ENCODE results near the gene ENPP6.

Gene ENPP6

GRCh38 chr4:184248216-184248615 lies 30.5 kb upstream of the ENPP6 start:
- TF ChIP-seq CTCF (IDR thresholded peaks at IDR 0.05; ENCODE audit: low read depth, low read length, missing control alignments), result no peak
- Histone ChIP-seq H3K36me3 (replicated peaks) (no peaks in the 10 kb centered on the region), H3K27me3 (replicated peaks) (no peaks in the 10 kb centered on the region), H3K4me3 (ENCODE audit: low read depth, low read length) (no peak overlapping the region), H3K27ac (no peak overlapping the region)
- DNase-seq, result no peak
- in situ Hi-C loops (cut with HindIII; ENCODE audit: low pct_ligation_motif_present, low sequenced_read_pairs), result no loop called here

- Histone ChIP-seq H3K27me3 (replicated peaks) (no peaks in the 10 kb centered on the region), H3K36me3 (replicated peaks) (no peaks in the 10 kb centered on the region), H3K4me3 (ENCODE audit: low read depth, low read length) (no peak overlapping the region), H3K27ac (no peak overlapping the region)
- TF ChIP-seq CTCF (IDR thresholded peaks at IDR 0.05; ENCODE audit: low read depth, low read length, missing control alignments), result no peak
- no peak for DNase-seq
- in situ Hi-C loops (cut with HindIII; ENCODE audit: low pct_ligation_motif_present, low sequenced_read_pairs), result no loop called here
Measured at GRCh38 chr4:184247421-184247820, 29.7 kb upstream of the ENPP6 start.

- H3K27me3 ChIP-seq (replicated peaks), result no peaks in the 10 kb centered on the region
- H3K27ac ChIP-seq, result no peak overlapping the region
- in situ Hi-C loops (cut with HindIII; ENCODE audit: low pct_ligation_motif_present, low sequenced_read_pairs), result no loop called here
- H3K4me3 ChIP-seq (ENCODE audit: low read depth, low read length), result no peak overlapping the region
- no peaks in the 10 kb centered on the region for H3K36me3 ChIP-seq (replicated peaks)
- DNase-seq, result no peak
- TF ChIP-seq CTCF (IDR thresholded peaks at IDR 0.05; ENCODE audit: low read depth, low read length, missing control alignments), result no peak
Measured at GRCh38 chr4:184246426-184246825, 28.8 kb upstream of the ENPP6 start.

- H3K27ac ChIP-seq, result no peak overlapping the region
- TF ChIP-seq CTCF (IDR thresholded peaks at IDR 0.05; ENCODE audit: low read depth, low read length, missing control alignments), result no peak
- H3K4me3 ChIP-seq (ENCODE audit: low read depth, low read length), result no peak overlapping the region
- in situ Hi-C loops (cut with HindIII; ENCODE audit: low pct_ligation_motif_present, low sequenced_read_pairs), result no loop called here
- DNase-seq, result no peak
- peaks cover 2% of the 10 kb centered on the region for H3K27me3 ChIP-seq (replicated peaks)
- H3K36me3 ChIP-seq (replicated peaks), result no peaks in the 10 kb centered on the region
Measured at GRCh38 chr4:184238072-184238745, 20.5 kb upstream of the ENPP6 start.

- Histone ChIP-seq H3K27ac (no peak overlapping the region), H3K4me3 (ENCODE audit: low read depth, low read length) (no peak overlapping the region), H3K27me3 (replicated peaks) (peaks cover 2% of the 10 kb centered on the region), H3K36me3 (replicated peaks) (no peaks in the 10 kb centered on the region)
- in situ Hi-C loops (cut with HindIII; ENCODE audit: low pct_ligation_motif_present, low sequenced_read_pairs), result no loop called here
- no peak for DNase-seq
- TF ChIP-seq CTCF (IDR thresholded peaks at IDR 0.05; ENCODE audit: low read depth, low read length, missing control alignments), result no peak
Measured at GRCh38 chr4:184237612-184238011, 19.9 kb upstream of the ENPP6 start.

GRCh38 chr4:184235526-184235925 lies 17.9 kb upstream of the ENPP6 start:
- in situ Hi-C loops (cut with HindIII; ENCODE audit: low pct_ligation_motif_present, low sequenced_read_pairs), result no loop called here
- H3K27me3 ChIP-seq (replicated peaks), result peaks cover 2% of the 10 kb centered on the region
- no peak for DNase-seq
- H3K36me3 ChIP-seq (replicated peaks), result no peaks in the 10 kb centered on the region
- H3K27ac ChIP-seq, result no peak overlapping the region
- no peak for TF ChIP-seq CTCF (IDR thresholded peaks at IDR 0.05; ENCODE audit: low read depth, low read length, missing control alignments)
- no peak overlapping the region for H3K4me3 ChIP-seq (ENCODE audit: low read depth, low read length)
